ENCODE results near the gene OR4C13. TPM values are rescaled to one million over a fixed set of nuclear protein-coding genes. Genes with fewer than 3 reads are reported as not detected.

OR4C13 gene
- total and polyA plus RNA-seq, 2 experiments from 2014 or later = not detected

DNA sequence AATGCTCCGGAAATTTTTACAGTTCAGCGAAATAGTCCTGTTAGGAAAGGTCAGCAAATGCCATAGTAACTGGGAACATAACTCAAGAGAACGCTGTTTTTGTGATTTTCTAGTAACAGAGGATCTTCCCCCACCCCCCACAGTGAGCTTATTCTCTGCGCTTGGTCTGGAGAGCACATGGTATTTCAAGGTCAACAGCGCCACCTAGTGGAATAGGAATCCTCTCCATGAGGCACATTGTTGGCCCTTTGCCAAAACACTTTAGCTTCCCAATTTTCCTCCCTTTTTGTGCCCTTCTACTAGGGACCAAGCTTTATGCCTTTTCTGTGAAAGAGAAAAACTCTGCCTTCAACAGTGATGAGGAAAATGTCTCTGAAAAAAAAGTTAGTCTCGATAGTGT, 43.4 kb downstream of the OR4C13 start:
- Histone ChIP-seq H4K20me1 (ENCODE audit: insufficient read depth) (no peaks in the 10 kb centered on the region), H3K79me2 (ENCODE audit: insufficient read depth) (no peaks in the 10 kb centered on the region), H3K4me3 (no peak overlapping the region), H3K4me2 (ENCODE audit: unreplicated experiment) (no peak overlapping the region), H3K9me2 (ENCODE audit: insufficient read depth) (no peaks in the 10 kb centered on the region), H3K27ac (no peak overlapping the region), H3K4me1 (ENCODE audit: insufficient read depth) (no peaks in the 10 kb centered on the region), H3K36me3 (ENCODE audit: low read depth) (no peaks in the 10 kb centered on the region), H3K9ac (no peak overlapping the region), H3K27me3 (replicated peaks; ENCODE audit: insufficient read depth) (no peaks in the 10 kb centered on the region), H3K9me3 (ENCODE audit: low read depth) (no peaks in the 10 kb centered on the region), H3F3A (ENCODE audit: insufficient read depth) (no peaks in the 10 kb centered on the region), H2AFZ (no peak overlapping the region)
- TF ChIP-seq EZH2phosphoT487 (IDR thresholded peaks at IDR 0.05; ENCODE audit: insufficient read depth, low read depth) = no peak
- no peak for TF ChIP-seq EZH2 (IDR thresholded peaks at IDR 0.05; ENCODE audit: insufficient read depth, poor library complexity, severe bottlenecking)
- in situ Hi-C loops (cut with MboI) = loop anchor here (25.0 kb wide), 1 partner anchor 1683 kb away; the partner anchor contains the start of genes OR4C3 and OR4S1
- DNase-seq = peak; percentile 86
- 38 to 40% methylated on average over 6 of the region's 6 CpGs for WGBS, 2 experiments (ENCODE audit: low coverage in 1 of 2, low lambda C conversion rate in 2 of 2, missing lambda C conversion rate in 2 of 2)

Other genes starting within 250 kb of the OR4C13 start
- not detected in 2 replicates for gene OR4C12, start 30.1 kb downstream of the OR4C13 start, total RNA-seq (2014; rRNA removed; shearing (Covaris generic))
- gene OR4C12, start 30.1 kb downstream of the OR4C13 start, polyA plus RNA-seq (2016; fragmentation: Nextera tagmentation; extraction: Ambion mirVana) = not detected in 2 replicates
- gene OR4C45, start 80.5 kb downstream of the OR4C13 start, total RNA-seq (2014; rRNA removed; shearing (Covaris generic)) = not detected in 2 replicates
- gene OR4C45, start 80.5 kb downstream of the OR4C13 start, polyA plus RNA-seq (2016; fragmentation: Nextera tagmentation; extraction: Ambion mirVana) = not detected in 2 replicates

Data from GM23248 (cell line).